Measurements from ENCODE around the gene MOXD1. TPM values are rescaled to one million over a fixed set of nuclear protein-coding genes. Genes with fewer than 3 reads are reported as not detected.

The MOXD1 gene
- total RNA-seq, 1 experiment from 2014 or later = 1.0 TPM

DNA sequence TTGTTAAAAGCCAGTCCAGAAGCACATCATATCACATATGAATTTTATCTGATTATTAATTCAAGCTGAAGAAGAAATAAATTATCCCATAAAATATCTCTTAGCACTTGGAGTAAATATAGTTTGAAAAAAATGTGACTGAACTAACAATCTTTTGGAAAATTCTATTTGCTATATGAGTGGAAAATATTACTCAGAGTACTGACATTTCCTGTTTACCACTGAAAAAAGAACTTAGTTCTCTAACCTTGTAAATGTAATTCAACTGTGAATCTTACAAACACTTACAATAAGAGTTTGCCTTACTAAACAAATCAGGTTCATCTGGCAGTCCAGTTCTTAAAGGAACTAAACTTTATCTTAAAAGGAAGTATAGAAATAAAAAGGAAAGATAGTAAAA, 44.2 kb downstream of the MOXD1 start:
- Histone ChIP-seq H3K4me3 (replicated peaks in 1 of 2; ENCODE audit: low read depth in 1 of 2, low read length in 2 of 2) (no peak overlapping the region), H3K9ac (ENCODE audit: low read length) (no peak overlapping the region), H3K79me2 (ENCODE audit: insufficient read depth, low read length) (no peaks in the 10 kb centered on the region), H3K9me2 (ENCODE audit: insufficient read depth) (no peaks in the 10 kb centered on the region), H3K27ac (ENCODE audit: low read depth, low read length) (no peak overlapping the region), H3K4me1 (ENCODE audit: control insufficient read depth in 1 of 2, insufficient read depth in 2 of 2, low read length in 2 of 2) (peaks cover 0 to 7% of the 10 kb centered on the region in 2 experiments; a peak in 1 of 4 replicates), H4K20me1 (ENCODE audit: insufficient read depth) (no peaks in the 10 kb centered on the region), H2AFZ (ENCODE audit: low read depth, low read length, poor library complexity, severe bottlenecking) (peak overlapping the region; percentile 70), H3K27me3 (ENCODE audit: insufficient read depth, low read length) (no peaks in the 10 kb centered on the region), H3K4me2 (ENCODE audit: low read length) (no peak overlapping the region), H3K36me3 (ENCODE audit: control insufficient read depth in 1 of 2, insufficient read depth in 2 of 2, low read length in 2 of 2) (no peaks in the 10 kb centered on the region), H3K9me3 (ENCODE audit: control insufficient read depth in 1 of 2, insufficient read depth in 1 of 2, low read depth in 1 of 2, low read length in 2 of 2) (no peaks in the 10 kb centered on the region)
- ChIA-PET POLR2A (no interaction called here), CTCF (no interaction called here), RAD21 (ENCODE audit: low non-redundant PET in 1 of 2, low total read pairs in 2 of 2, uncharacterized antibody in 2 of 2, unreplicated experiment in 2 of 2) (no interaction called here)
- ATAC-seq = no peak
- no TSS peak for BruUV-seq (replicated peaks)
- TF ChIP-seq CTCF (IDR thresholded peaks at IDR 0.05 in 2 of 3, conservative IDR thresholded peaks at IDR 0.05 in 1 of 3; ENCODE audit: borderline replicate concordance in 1 of 3, insufficient read depth in 1 of 3, low read depth in 2 of 3, low read length in 2 of 3) = no peak
- no peak for TF ChIP-seq POLR2AphosphoS5 (IDR thresholded peaks at IDR 0.05; ENCODE audit: low read depth, low read length)
- no peak for TF ChIP-seq CBX3 (IDR thresholded peaks at IDR 0.05; ENCODE audit: low read depth)
- DNase-seq (ENCODE audit: low read depth, low spot score) = no peak
- intact Hi-C loops (cut with micrococcal nuclease) = no loop called here

DNA sequence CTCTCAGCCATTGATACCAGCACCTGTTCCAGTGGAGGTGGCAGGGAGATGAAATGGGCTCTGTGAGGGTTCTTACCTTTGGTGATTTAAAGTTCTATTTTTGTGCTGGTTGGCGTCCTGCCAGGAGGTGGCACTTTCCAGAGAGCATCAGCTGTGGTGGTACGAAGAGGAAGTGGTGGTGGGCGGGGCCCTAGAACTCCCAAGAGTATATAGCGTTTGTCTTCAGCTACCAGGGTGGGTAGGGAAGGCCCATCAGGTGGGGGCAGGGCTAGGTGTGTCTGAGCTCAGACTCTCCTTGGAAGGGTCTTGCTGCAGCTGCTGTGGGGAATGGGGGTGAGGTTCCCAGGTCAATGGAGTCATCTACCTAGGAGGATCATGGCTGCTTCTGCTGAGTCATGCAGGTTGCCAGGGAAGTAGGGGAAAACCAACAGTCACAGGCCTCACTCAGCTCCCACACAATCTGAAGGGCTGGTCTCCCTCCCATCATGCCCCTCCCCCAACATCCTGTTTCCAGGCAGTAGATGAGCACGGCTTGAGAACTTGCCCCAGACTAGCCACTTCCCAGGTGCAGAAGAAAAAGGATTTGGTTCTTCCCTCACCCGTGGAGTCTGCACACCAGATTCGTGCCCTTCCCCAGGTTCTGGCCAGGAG, 46.6 kb downstream of the MOXD1 start:
- Histone ChIP-seq H3K36me3 (ENCODE audit: control insufficient read depth in 1 of 2, insufficient read depth in 2 of 2, low read length in 2 of 2) (no peaks in the 10 kb centered on the region), H3K27me3 (ENCODE audit: insufficient read depth, low read length) (no peaks in the 10 kb centered on the region), H3K4me2 (ENCODE audit: low read length) (no peak overlapping the region), H3K9me2 (ENCODE audit: insufficient read depth) (no peaks in the 10 kb centered on the region), H2AFZ (ENCODE audit: low read depth, low read length, poor library complexity, severe bottlenecking) (no peak overlapping the region), H3K79me2 (ENCODE audit: insufficient read depth, low read length) (no peaks in the 10 kb centered on the region), H3K4me3 (replicated peaks in 1 of 2; ENCODE audit: low read depth in 1 of 2, low read length in 2 of 2) (no peak overlapping the region), H3K4me1 (ENCODE audit: control insufficient read depth in 1 of 2, insufficient read depth in 2 of 2, low read length in 2 of 2) (peaks cover 0 to 7% of the 10 kb centered on the region in 2 experiments; a peak in 1 of 4 replicates), H3K9ac (ENCODE audit: low read length) (no peak overlapping the region), H4K20me1 (ENCODE audit: insufficient read depth) (no peaks in the 10 kb centered on the region), H3K9me3 (ENCODE audit: control insufficient read depth in 1 of 2, insufficient read depth in 1 of 2, low read depth in 1 of 2, low read length in 2 of 2) (no peaks in the 10 kb centered on the region), H3K27ac (ENCODE audit: low read depth, low read length) (no peak overlapping the region)
- intact Hi-C loops (cut with micrococcal nuclease) = no loop called here
- CTCF ChIA-PET = no interaction called here
- ATAC-seq = no peak
- BruUV-seq (replicated peaks) = no TSS peak
- POLR2A ChIA-PET = no interaction called here
- RAD21 ChIA-PET (ENCODE audit: low non-redundant PET in 1 of 2, low total read pairs in 2 of 2, uncharacterized antibody in 2 of 2, unreplicated experiment in 2 of 2) = no interaction called here
- no peak for DNase-seq (ENCODE audit: low read depth, low spot score)
- no peak for TF ChIP-seq TCF7L2 (IDR thresholded peaks at IDR 0.05; ENCODE audit: borderline replicate concordance, extremely low read depth, insufficient read depth, insufficient read length)
- TF ChIP-seq REST (IDR thresholded peaks at IDR 0.05; ENCODE audit: low read depth) = no peak
- TF ChIP-seq EZH2 (IDR thresholded peaks at IDR 0.05) = no peak
- no peak for TF ChIP-seq SIN3A (IDR thresholded peaks at IDR 0.05; ENCODE audit: low read depth)
- no peak for TF ChIP-seq EZH2phosphoT487 (IDR thresholded peaks at IDR 0.05; ENCODE audit: borderline replicate concordance)
- TF ChIP-seq, protein P1, sequence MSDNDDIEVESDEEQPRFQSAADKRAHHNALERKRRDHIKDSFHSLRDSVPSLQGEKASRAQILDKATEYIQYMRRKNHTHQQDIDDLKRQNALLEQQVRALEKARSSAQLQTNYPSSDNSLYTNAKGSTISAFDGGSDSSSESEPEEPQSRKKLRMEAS (IDR thresholded peaks at IDR 0.05) = no peak
- TF ChIP-seq, protein P2, sequence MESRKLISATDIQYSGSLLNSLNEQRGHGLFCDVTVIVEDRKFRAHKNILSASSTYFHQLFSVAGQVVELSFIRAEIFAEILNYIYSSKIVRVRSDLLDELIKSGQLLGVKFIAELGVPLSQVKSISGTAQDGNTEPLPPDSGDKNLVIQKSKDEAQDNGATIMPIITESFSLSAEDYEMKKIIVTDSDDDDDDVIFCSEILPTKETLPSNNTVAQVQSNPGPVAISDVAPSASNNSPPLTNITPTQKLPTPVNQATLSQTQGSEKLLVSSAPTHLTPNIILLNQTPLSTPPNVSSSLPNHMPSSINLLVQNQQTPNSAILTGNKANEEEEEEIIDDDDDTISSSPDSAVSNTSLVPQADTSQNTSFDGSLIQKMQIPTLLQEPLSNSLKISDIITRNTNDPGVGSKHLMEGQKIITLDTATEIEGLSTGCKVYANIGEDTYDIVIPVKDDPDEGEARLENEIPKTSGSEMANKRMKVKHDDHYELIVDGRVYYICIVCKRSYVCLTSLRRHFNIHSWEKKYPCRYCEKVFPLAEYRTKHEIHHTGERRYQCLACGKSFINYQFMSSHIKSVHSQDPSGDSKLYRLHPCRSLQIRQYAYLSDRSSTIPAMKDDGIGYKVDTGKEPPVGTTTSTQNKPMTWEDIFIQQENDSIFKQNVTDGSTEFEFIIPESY (IDR thresholded peaks at IDR 0.05; ENCODE audit: extremely low read depth, insufficient replicate concordance, low read length) = no peak
- TF ChIP-seq ZNF274 (IDR thresholded peaks at IDR 0.05; ENCODE audit: low read depth, low read length) = no peak

Data from HCT116 (cell line).